Stimulated activated naive CD4-positive, alpha-beta T cell (primary cell): ENCODE results near the gene TNFSF10.

ENCODE experiments used
- DNase-seq, 6 experiments: peaks; one replicate each; lab custom pipeline; 2025; lab: John Stamatoyannopoulos, UW

Gene TNFSF10

DNA sequence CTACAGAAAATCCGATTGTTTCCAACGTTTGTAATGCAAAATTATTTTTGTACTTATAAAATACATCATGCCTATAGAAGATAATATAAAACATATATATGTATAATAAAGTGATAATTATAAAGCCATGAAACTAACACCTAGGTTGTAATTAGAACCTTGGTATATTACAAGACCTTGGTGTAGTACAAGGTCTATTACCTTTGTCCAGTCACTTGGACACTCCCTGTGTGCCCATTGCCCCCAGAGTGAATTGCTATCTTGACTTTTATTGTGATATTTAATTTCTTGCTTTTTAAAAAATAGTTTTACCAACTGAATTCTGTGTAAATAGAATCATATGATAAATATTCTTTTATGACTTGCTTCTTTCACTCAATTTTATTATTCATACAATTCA lies 20.7 kb upstream of the TNFSF10 start:
- no peak for DNase-seq

DNA sequence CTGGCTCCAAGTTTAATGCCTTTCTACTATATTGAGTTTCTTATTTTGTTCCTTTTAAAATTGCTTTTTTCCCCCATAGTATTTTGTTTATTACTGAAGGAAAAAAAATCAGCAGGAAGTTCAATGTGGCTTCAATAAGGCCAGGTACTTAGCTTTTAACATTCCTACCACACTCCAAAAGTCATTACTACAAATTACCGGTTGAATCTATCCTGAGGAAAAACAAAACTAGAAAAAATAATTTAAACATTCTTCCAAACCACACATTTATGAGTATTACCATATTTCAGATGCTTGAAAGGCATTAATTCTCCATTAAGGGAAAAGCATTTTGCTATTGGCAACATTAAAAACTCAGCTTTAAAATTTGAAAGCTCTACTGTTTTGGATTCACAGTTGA lies 20.2 kb upstream of the TNFSF10 start:
- no peak for DNase-seq

DNA sequence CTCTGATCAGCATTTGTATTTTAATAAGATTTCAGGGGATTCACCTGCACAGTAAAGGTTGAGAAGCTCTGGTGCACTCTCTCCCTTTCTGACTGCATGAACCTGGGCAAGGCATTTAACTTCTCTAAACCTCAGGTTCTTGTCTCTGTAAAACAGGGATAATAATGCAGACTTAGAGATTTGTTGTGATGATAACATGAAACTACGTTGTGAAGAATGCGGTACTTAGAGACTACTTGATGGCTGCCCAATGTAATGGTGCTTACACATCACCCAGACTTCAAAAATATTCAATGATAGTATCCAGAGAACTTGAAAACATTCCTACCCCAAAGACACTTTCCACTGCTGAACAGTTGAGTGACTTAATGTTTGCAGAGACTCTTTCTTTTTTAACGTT lies 19.8 kb upstream of the TNFSF10 start:
- no peak for DNase-seq

GRCh38 chr3:172541945-172542488 lies 18.8 kb upstream of the TNFSF10 start:
- no peak for DNase-seq

DNA sequence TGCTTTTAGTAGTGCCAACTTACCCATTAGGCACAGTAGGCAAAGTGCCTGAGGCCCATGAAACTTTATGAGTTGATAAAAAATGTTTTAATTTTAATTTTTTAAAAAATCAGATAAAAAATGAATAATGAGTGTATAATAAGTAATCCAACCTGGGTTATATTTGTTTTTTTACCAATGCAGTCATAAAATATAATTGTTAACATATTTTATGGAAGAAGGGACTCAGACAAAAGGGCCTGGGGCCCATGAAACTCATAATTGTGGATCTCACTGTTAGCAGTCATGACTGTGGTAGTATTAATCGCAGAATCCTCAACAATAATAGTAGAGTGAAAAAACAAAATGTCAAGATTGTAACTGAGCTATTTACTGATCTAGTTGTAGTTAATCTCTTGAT lies 16.8 kb upstream of the TNFSF10 start:
- no peak for DNase-seq

DNA sequence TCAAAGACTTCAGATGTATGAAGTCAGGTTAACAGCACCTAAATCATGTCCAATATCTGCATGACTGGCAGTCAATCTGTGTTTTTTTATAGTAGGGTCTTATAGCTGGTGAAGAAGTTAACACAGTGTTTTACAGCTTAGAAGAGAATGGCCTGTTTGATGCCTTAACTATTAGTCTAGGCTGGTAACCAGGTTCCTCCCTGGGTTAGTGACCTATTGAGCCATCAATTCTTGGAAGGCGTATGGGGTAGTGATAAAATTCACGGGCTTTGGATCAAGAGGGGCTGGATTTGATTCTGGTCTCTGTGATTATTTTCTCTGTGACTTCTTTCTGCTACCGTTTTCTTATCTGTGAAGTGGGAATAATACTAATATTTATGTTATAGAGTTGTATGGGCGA lies 16.0 kb upstream of the TNFSF10 start:
- DNase-seq: no peak

- no peak for DNase-seq
Measured at GRCh38 chr3:172538368-172539151, 15.3 kb upstream of the TNFSF10 start.

GRCh38 chr3:172537507-172538158 lies 14.4 kb upstream of the TNFSF10 start:
- no peak for DNase-seq

- peak in 2 of 6 experiments; percentile 29 to 43 for DNase-seq
Measured at GRCh38 chr3:172536993-172537419, 13.8 kb upstream of the TNFSF10 start.

- no peak for DNase-seq
Measured at GRCh38 chr3:172536505-172536904, 13.3 kb upstream of the TNFSF10 start.

DNA sequence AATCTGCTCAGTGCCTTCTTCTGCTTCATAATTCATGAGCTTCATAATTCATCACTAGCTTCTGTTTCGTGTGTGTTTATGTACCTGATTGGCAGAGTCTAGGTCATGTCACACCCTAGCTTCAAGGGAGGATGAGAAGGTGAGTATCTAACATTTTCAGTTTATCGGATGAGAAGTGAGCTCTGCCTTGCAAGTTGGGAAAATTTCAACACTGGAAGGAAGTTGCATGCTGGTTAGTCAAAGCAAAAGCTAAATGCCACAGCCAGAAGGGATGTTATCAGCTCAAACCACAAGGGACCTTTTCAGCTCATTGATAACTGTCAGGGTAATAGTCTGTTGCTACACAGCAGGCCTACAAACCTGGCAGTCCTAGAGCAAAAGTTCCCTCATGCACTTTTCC lies 7.3 kb upstream of the TNFSF10 start:
- peak in 3 of 6 experiments; percentile 28 to 43 (median 36) for DNase-seq

DNA sequence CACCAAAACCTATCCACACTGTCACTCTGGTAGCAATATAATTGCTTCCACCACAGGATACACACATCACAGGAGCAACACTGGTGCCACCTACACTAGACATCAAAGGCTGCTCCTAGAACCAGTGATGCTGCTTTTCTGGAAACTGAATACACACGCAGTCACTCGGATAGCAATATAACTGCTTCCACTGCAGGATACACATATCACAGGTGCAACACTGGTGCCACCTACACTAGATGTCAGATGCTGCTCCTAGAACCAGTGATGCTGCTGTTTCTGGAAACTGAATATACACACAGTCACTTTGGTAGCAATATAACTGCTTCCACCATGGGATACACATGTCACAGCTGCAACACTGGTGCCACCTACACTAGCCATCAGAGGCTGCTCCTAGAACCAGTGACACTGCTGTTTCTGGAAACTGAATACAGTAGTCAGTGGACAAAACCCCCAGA lies 6.9 kb upstream of the TNFSF10 start:
- peak in 2 of 6 experiments; percentile 18 to 43 for DNase-seq

DNA sequence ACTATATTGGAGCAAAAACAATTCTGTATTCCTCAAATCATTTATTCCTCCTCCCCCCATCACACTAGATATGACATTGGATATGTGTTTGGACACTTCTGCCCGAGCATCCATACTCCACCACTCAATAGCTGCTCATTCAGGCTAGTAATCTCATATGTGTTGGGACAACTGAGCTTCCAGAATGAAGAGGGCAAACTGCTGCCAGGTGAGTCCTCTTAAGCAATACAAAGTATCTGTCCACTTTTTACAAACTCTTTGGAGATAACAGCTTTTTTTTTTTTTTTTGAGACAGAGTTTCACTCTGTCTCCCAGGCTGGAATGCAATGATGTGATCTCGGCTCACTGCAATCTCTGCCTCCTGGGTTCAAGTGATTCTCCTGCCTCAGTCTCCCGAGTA lies 5.4 kb upstream of the TNFSF10 start:
- no peak for DNase-seq

DNA sequence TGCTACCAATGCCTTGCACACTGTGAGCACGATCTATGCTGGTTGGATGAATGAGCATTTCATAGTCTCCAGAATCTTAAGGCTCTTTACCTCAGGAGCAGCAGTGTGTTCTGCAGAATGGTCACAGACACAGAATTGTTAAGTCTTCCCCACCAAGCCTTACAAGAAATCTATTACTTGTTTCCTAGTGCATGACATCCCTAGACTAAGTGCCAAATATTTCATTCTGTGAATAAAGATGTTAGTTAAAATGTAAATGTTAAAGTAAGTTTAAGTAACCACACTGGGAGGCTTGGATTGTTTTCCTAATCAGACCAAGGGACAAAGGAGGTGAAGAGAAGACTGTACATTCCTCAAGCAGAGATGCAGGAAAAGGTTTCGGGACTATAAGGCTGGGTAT lies 4.1 kb upstream of the TNFSF10 start:
- no peak for DNase-seq

GRCh38 chr3:172525116-172525613 lies 1.9 kb upstream of the TNFSF10 start:
- DNase-seq: peak in 1 of 6 experiments; percentile 7

- no peak for DNase-seq
Measured at GRCh38 chr3:172524611-172525010, 1.4 kb upstream of the TNFSF10 start.

- peak in 3 of 6 experiments; percentile 24 to 47 (median 32) for DNase-seq
Measured at GRCh38 chr3:172521837-172522726, 1.1 kb downstream of the TNFSF10 start.

DNA sequence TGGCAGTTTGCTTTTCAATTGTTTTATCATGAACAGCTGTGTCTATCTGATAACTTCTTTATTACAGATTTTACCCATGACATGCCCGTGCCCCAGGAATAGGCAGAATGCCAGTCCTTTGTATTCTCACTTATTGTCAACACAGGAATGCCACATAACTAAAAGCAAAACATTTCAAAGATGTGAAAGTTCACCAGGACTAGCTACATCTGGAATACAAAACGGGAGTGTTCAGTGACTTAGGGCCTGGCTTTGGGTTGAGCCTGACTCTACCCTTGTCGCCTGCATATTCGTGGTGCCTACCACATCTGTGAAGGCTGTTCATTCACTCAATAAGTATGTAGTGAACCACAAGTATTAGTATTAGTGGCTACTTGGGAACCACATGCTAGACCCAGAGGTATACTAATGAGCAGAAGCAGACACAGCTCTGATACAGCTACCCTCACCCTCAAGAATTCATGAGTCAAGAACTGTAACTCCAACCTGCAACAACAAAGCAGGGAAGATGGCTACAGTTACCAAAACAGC lies 2.9 kb downstream of the TNFSF10 start:
- DNase-seq: peak in 1 of 6 experiments; percentile 5

DNA sequence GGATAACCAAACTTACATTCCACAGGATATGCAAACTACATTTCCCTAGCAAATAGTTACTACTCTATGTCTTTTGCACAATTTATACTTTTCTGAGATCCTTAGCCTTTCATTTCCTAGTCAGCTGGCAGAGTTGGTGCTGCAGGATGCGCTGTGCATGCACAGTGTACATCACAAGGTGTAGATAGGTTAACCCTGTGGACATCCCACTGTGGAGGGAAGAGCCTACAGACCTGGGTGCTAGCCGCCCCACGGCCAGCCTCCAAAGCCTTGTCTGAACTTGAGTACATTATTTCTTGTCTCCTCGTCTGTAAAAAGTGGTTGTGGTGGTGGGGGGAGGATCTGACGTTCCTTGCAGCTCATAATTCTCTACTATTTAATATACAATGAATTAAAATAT lies 3.5 kb downstream of the TNFSF10 start:
- DNase-seq: peak in 1 of 6 experiments; percentile 6

GRCh38 chr3:172518929-172519640 lies 4.1 kb downstream of the TNFSF10 start:
- DNase-seq: no peak
